Measurements from ENCODE around the gene LRRC28.
A peak's percentile ranks its signal among the peaks of the same experiment; 100 is the strongest.

The LRRC28 gene

DNA sequence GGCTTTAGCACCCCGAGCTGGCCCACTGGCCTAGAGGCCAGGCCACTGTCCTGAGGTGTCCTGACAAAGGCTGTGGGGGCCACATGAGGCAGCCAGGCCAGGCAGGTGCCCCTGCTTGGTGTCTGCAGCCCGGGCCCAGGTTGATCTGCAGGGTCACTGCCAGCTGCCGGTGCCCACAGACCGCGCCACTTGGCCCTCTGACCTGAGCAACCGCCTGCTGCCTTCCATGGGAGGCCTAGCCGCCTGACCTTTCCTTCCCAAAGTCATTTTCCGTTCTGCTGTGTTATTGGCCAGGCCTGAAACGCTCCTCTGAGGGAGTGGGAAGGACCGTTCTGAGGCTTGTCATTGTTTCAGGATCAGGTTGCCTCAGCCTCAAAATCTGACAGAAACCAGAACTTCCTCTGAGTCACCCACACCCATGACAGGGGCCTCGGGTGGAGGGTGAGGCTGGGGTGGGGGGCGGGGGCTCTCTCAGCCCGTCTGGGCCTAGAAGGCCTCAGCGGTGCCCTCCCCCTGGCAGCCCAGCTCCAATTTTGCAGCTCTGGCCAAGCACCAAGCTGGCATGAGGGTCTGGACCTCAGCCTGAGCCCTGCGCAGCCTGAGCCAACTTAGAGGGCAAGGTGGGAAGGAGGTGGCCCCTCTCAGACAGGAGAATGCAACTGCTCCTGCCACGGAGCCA is 173.8 kb downstream of the LRRC28 start:
- peak; percentile 74 for DNase-seq

DNA sequence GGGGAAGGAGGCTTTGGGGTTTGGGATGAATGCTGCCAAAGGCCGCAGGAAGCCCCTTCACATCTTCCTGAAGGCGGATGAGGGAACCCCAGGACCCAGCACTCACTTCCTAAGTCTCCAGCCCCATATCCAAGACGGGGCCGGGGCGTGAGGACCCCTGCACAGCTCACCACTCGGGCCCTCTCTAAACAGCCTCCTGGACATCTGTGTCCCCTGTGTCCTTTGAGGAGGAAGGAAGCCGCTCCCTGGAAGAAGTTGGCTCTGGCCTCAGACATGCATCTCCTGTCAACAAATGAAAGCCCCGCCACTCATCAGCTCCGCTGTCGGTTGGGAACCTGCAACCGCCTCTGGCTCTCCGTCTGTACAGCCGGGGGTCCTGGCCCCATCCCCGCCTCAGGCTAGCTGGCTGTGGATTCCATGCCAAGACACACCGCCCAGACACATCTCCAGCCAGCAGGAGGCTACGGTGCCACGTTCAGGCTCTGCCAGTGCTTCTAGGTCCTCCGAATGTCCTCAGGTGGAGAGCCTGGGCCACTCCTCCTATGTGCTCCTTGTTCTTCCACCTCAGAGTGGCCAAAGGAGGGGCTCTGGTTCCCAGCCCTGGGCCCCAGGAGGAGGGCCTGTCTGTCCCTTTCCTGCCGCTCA is 174.5 kb downstream of the LRRC28 start:
- DNase-seq, result no peak

GRCh38 chr15:99426431-99427105 is 175.3 kb downstream of the LRRC28 start:
- DNase-seq, result no peak

GRCh38 chr15:99427210-99427609 is 175.9 kb downstream of the LRRC28 start:
- no peak for DNase-seq

- no peak for DNase-seq
Observed at GRCh38 chr15:99427668-99428361, 176.5 kb downstream of the LRRC28 start.

GRCh38 chr15:99429681-99430081 is 178.4 kb downstream of the LRRC28 start:
- no peak for DNase-seq

- no peak for DNase-seq
Observed at GRCh38 chr15:99430881-99431401, 179.7 kb downstream of the LRRC28 start.

- no peak for DNase-seq
Observed at GRCh38 chr15:99431661-99432091, 180.4 kb downstream of the LRRC28 start.

DNA sequence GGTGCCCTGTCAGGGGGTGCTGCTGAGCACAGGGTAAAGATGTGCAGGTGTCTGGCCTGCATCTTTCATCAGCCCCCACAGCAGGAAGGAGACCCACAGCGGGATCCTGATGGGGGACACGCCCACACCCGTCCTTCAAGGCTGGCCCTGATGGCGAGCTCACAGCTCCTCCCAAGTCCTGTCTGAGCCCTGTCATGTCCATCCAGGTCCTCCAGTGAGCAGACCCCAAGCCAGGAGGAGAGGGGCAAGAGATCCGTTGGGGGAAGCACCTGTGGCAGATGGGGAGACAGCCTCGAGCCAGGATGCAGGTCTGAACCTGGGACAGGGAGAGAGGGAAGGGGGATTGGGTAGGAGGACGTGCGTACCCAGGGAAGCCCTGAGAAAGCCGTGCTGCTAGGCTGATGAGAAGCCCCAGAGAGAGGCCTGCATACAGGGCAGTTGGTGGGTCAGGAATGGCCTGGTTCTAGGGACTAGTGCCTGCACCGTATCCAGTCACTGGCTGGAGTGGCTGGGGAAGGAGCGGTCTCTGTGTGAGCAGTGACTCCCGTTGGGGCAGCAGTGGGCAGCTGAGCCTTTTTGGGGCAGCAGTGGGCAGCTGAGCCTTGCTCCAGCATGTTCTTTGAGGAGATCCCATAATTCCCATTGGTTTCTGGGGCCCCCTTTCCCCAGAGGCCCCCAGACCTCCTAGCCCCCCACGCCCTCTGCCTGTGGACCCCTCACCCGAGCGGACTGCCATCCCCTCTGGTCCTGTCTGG is 181.2 kb downstream of the LRRC28 start:
- DNase-seq, result no peak

GRCh38 chr15:99433026-99433756 is 181.9 kb downstream of the LRRC28 start:
- no peak for DNase-seq

DNA sequence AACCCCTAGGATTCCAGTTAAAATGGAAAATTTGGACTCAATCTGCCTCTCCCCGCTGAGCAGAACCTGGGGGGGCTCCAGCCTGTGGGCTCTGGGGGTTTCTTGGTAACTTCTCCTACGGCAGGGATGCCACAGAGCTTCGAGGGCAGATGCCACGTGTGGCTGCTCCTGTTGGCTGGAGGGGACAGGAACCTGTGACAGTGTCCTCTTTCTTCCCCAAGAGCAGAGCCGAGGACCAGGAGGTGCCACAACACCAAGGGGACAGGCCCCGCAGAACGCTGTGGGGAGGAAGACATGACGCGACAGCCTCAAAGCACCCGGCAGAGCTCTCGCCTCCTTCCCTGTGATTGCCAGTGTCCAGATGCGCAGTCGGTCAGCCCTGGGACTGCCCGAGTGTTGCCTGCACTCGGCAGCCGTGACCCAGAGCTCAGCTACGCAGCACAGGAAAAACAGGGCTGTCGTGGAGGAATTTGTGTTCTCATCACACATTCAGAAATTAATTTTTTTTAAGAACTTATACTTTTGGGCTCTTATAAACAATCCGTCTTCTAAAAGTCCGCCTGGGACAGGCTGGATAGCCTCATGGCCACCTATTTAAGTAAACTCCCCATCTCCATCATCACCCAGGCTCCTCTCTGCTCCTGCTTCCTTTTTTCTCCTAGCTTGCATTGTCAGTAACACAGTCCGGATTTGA is 182.6 kb downstream of the LRRC28 start:
- DNase-seq, result no peak

- DNase-seq, result no peak
Observed at GRCh38 chr15:99434506-99435112, 183.3 kb downstream of the LRRC28 start.

DNA sequence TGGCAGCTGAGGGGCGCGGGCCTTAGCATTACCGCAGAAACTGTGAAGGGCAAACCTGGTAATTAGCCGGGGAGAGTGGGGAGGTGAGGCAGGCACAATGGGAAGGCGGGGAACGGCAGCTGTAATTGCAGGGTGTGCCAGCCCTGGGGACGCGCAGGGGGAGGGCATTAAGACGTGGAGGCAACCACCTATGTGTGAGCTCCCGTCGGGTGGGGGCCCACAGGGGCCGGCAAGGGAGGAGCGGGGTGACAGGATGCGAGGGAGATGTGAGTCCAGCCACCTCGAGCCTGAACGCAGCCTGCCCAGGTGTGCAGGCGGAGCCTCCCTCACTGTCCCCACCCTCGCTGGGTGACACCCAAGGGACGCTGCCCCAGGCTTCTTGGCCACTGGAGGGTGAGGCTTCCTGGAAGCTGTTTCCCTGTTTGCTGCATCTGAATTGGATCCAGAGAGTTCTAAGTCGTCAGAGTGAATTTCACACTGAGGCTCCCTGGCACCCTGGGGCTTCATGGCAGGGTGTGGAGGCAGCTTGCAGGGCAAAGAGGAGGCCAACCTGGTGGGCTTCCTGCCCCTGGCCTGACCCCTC is 183.9 kb downstream of the LRRC28 start:
- DNase-seq, result no peak

DNA sequence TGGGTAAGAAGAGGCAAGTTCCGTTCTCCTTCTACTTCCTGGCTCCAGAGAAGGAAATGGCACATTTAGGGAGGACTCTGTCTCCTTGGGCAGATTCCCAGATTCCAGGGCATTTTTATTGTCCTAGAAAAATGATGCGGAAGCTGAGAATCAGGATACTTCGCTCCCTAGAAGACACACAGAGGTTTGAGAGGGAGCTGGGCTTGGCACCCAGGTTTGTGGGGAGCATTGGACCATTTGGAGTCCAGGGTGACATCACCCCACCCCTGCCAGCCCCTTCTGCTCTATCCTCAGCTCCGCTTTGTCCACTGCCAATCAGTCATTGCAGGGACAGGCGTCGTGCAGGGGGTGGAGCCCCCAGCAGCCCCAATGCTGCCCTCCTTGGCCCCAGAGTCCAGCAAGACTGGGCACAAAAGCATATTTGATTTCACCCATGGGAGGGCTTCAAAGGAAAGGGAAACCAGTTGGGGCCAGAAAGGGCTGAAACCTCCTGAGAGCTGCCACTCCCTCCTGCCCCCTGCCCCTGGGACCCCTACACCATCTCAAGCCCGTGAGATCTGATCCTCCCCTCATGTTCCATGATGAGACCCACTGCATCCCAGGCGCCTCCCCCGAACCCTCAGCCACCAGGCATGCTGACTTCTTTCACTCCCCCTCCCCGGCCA is 184.7 kb downstream of the LRRC28 start:
- no peak for DNase-seq

DNA sequence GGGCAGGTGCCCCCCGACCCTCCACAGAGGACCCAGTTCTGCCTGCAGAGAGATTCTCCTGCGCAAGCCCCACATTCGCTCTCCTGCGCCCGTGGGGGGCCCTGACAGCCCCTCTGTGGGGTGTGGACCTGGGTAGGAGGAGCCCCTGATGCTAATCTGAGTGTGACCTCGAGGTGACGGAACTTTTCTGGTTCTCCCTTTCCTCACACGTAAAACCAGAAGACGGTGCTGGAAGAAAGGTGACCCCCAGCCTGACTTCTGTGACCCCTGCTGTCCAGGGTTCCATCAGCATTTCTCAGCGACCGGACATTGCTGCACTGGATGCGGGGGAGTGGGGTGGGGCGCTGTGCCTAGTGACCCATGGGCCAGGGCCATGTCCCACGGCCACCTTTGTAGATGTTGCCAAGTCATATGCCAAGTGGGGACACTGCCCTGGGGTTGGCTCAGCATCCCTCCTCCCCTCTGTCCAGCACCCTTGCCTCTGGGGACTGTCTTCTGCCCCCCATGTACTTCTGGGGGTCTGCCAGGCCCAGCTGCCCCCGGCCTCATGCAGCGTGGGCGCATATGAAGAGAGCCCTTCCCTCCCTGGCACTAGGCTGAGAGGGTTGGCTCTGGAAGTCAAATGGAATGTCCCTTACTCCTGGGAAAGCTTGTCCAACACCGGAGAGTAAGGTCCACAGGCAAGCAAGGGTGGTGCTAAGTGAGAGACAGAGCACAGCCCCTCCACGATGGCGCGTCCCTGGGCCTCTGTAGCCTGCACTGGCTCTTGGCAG is 185.4 kb downstream of the LRRC28 start:
- no peak for DNase-seq

DNA sequence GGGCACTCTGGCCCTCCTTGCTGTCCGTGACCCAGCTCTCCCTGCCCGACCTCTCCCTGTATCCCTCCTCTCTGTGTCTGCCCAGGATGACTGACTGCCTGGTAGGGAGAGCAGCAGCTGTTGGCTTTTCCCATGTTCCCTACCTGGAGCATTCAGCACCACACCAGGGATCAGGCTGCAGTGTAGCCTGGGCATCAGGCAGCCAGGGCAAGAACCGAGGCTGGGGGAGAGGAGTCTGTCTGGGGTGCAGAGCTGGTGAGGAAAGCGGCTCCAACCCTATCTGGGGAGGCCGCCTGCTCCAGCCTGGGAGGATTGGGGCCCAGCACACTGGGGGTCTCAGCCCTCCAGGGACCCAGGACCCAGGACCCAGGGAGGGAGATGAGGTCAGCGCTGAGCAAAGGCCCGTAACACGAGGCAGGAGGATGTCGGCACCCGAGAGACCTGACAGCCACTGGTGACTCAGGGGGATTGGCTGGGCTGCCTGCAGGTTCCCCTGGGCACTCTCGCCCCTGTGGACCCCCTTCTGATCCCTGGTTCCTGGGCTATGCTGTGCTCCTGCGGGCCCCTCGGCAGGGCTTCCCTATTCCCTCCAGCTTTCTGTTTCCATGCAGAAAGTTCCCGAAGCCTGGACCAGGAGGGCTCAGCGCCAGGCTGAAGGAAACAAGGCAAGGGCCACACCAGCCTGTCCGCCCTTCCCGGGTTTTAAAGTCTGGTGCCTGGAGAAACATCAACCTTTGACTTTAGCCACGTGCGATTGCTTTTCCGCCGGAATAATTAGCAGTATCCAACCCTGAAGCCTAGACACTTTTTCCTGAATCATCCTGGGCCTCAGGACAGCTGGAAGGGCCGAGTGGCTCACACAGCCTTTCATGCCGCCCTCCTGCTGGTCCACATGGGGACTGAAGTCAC is 186.3 kb downstream of the LRRC28 start:
- DNase-seq, result no peak

DNA sequence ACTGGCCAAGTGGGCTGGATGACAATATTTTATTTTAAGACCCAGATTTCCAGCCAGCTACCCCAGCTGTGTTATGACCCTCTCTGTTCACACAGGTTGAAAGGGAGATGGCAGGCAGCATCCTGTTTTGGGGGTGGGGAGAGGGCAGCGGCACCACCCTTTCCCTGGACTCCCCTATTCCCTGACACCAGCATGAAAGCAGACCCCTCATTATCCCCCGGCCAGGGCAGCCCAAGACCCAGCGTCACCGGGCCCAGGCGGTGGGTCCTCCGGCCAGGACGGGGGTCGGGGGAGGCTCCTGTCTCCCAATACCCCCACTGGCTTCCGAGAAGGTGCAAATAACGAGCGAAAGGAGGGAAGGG is 186.9 kb downstream of the LRRC28 start:
- no peak for DNase-seq

Data from activated CD4-positive, alpha-beta T cell treated with anti-CD3 and anti-CD28 coated beads for 48 hours (primary cell).